ENCODE results near the gene CRIM1.

GRCh38 chr2:36473230-36473629 lies 117.7 kb downstream of the CRIM1 start:
- TF ChIP-seq POLR2AphosphoS5 (IDR thresholded peaks at IDR 0.05; ENCODE audit: low read depth, low read length) (no peak), REST (IDR thresholded peaks at IDR 0.05; ENCODE audit: insufficient read depth in 1 of 2, low read depth in 2 of 2, low read length in 2 of 2) (no peak), TAF1 (IDR thresholded peaks at IDR 0.05; ENCODE audit: borderline replicate concordance, insufficient read depth, low read length) (no peak), SIN3A (IDR thresholded peaks at IDR 0.05; ENCODE audit: borderline replicate concordance, insufficient read depth, low read length) (no peak), FOXP2 (optimal IDR thresholded peaks at IDR 0.05; ENCODE audit: borderline replicate concordance, extremely low read depth, extremely low read length, insufficient read depth) (no peak)
